HL-60 (cell line): ENCODE measurements around the gene EMP2.

Source experiments
- DNase-seq, 2 experiments: peaks; one replicate each; pipeline ENCODE4 v3.0.0-alpha.2; 2010 to 2020; ENCODE audit warnings: low read depth in 1 of 2, low spot score in 1 of 2
- H3K27ac ChIP-seq: fragments of 250-450 bp; sonication (Bioruptor Pico); replicated peaks from 2 replicates; pipeline ENCODE4 v1.5.1; 2020; ENCODE audit warnings: mild to moderate bottlenecking, moderate library complexity
- H3K27me3 ChIP-seq: fragments of 250-450 bp; sonication (Bioruptor Pico); 2 replicates; pipeline ENCODE4 v1.5.1; 2021; ENCODE audit warnings: mild to moderate bottlenecking, moderate library complexity; ENCODE audit not compliant: insufficient read depth, poor library complexity, severe bottlenecking
- H3K4me3 ChIP-seq: replicated peaks from 2 replicates; pipeline ENCODE4 v1.5.1; 2011; ENCODE audit warnings: mild to moderate bottlenecking, control low read depth, low read length; ENCODE audit not compliant: insufficient read depth
- GABPA ChIP-seq: IDR thresholded peaks from 2 replicates; pipeline ENCODE4 v1.6.1; 2012; ENCODE audit warnings: low read depth
- POLR2AphosphoS5 ChIP-seq: IDR thresholded peaks from 2 replicates; pipeline ENCODE4 v1.6.1; 2012; ENCODE audit warnings: low read depth
- SPI1 ChIP-seq: IDR thresholded peaks from 2 replicates; pipeline ENCODE4 v1.6.1; 2012; ENCODE audit warnings: low read depth, mild to moderate bottlenecking, borderline replicate concordance
- TF ChIP-seq, protein P1 (sequence below): IDR thresholded peaks from 2 replicates; pipeline ENCODE4 v1.6.1; 2012; ENCODE audit warnings: low read depth; ENCODE audit not compliant: insufficient replicate concordance
- TF ChIP-seq, protein P2 (sequence below): IDR thresholded peaks from one replicate; pipeline ENCODE4 v1.5.1; 2011; ENCODE audit warnings: low read length, control low read depth, inconsistent platforms; ENCODE audit not compliant: insufficient read depth

Gene EMP2

DNA sequence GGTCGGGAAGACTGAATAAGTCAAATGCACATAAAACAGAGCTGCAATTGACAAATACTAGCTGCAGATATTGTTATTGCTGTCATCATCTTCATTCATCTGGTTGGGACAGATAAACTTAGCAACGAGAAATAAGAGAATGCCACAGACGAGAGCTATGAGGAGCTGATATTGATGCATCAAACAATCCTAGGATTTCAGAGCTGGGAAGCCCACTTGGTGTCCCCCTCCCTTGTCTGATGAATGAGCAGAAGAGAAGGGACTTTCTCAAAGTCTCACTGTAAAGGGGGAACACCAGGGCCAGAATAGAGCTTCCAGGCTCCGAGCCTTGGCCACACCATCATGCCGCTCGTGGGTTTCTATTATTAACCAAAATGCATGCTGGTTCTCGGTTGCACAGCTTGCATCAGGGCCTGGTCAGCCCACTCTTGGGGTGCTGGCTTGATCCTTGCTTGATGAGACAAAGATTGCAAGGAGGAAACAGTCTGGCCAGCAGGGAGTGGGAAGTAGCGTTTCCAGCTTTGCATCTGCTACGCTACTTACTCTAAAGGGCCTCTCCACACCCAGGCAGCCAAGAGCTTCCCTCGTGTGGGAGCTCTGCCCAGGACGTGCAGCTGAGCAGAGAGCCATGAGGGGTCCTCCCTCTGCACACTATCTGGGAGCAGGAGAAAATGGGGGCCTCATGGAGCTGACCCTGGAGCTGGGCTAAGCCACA is 28.4 kb upstream of the EMP2 start:
- no peak for DNase-seq
- no peaks in the 10 kb centered on the region for H3K27me3 ChIP-seq
- no peak overlapping the region for H3K27ac ChIP-seq
- TF ChIP-seq, protein P1, sequence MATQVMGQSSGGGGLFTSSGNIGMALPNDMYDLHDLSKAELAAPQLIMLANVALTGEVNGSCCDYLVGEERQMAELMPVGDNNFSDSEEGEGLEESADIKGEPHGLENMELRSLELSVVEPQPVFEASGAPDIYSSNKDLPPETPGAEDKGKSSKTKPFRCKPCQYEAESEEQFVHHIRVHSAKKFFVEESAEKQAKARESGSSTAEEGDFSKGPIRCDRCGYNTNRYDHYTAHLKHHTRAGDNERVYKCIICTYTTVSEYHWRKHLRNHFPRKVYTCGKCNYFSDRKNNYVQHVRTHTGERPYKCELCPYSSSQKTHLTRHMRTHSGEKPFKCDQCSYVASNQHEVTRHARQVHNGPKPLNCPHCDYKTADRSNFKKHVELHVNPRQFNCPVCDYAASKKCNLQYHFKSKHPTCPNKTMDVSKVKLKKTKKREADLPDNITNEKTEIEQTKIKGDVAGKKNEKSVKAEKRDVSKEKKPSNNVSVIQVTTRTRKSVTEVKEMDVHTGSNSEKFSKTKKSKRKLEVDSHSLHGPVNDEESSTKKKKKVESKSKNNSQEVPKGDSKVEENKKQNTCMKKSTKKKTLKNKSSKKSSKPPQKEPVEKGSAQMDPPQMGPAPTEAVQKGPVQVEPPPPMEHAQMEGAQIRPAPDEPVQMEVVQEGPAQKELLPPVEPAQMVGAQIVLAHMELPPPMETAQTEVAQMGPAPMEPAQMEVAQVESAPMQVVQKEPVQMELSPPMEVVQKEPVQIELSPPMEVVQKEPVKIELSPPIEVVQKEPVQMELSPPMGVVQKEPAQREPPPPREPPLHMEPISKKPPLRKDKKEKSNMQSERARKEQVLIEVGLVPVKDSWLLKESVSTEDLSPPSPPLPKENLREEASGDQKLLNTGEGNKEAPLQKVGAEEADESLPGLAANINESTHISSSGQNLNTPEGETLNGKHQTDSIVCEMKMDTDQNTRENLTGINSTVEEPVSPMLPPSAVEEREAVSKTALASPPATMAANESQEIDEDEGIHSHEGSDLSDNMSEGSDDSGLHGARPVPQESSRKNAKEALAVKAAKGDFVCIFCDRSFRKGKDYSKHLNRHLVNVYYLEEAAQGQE = no peak
- TF ChIP-seq, protein P2, sequence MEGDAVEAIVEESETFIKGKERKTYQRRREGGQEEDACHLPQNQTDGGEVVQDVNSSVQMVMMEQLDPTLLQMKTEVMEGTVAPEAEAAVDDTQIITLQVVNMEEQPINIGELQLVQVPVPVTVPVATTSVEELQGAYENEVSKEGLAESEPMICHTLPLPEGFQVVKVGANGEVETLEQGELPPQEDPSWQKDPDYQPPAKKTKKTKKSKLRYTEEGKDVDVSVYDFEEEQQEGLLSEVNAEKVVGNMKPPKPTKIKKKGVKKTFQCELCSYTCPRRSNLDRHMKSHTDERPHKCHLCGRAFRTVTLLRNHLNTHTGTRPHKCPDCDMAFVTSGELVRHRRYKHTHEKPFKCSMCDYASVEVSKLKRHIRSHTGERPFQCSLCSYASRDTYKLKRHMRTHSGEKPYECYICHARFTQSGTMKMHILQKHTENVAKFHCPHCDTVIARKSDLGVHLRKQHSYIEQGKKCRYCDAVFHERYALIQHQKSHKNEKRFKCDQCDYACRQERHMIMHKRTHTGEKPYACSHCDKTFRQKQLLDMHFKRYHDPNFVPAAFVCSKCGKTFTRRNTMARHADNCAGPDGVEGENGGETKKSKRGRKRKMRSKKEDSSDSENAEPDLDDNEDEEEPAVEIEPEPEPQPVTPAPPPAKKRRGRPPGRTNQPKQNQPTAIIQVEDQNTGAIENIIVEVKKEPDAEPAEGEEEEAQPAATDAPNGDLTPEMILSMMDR = no peak
- no peak for TF ChIP-seq GABPA
- no peak for TF ChIP-seq POLR2AphosphoS5
- no peak for TF ChIP-seq SPI1
- H3K4me3 ChIP-seq = no peak overlapping the region

DNA sequence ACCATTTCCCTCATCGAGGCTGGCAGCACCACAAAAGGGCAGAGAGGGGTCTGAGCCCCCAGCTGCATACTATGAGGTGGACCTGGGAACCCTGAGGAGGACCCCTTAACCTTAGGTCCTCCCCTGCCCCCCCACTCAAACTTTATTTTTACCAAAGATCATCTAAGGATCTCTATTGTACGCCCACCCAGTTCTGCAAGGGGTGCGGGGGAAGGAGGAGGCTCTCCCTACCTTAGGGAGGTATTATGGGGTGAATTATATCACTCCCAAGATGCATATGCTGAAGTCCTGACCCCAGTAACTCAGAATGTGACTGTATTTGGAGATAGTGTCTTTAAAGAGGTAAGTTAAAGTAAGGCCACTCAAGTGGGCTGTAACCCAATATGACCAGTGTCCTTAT is 26.8 kb upstream of the EMP2 start:
- TF ChIP-seq GABPA (no peak), SPI1 (no peak), POLR2AphosphoS5 (no peak)
- TF ChIP-seq, protein P2 = no peak
- TF ChIP-seq, protein P1 = no peak
- DNase-seq = no peak
- Histone ChIP-seq H3K27me3 (no peaks in the 10 kb centered on the region), H3K4me3 (no peak overlapping the region), H3K27ac (no peak overlapping the region)

DNA sequence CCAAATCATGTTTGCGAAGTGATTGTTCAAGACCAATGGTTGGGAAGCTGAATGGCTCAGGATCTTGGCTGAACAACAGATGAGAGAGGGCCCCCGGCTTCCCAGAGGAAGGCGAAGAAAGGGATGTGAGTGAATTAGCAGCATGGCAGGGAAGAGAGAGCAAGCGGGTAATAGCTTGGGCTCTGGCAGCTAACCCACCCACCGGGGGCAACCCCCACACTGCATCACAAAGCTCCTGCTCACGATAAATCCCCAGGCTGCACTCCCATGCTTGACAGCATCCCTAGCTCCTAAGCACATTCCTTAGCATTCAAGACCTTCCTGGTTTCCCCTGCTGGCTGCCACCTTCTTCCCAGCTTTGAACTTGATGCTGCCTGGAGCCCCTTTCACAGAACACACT is 26.2 kb upstream of the EMP2 start:
- TF ChIP-seq GABPA = no peak
- no peaks in the 10 kb centered on the region for H3K27me3 ChIP-seq
- no peak for DNase-seq
- no peak overlapping the region for H3K27ac ChIP-seq
- no peak overlapping the region for H3K4me3 ChIP-seq

DNA sequence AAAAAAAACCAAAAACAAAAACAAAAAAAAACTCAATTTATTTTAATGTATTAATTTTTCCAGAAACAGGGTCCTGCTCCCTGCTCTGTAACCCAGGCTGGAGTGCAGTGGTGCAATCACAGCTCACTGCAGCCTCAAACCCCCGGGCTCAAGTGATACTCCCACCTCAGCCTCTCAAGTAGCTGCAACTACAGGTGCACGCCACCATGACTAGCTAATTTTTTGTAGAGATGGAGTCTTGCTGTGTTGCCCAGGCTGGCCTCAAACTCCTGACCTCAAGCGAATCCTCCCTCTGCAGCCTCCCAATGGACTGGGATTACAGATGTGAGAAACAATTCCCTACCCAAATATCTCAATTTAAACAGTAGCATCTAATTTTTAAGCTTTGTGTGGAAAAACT is 25.2 kb upstream of the EMP2 start:
- Histone ChIP-seq H3K4me3 (no peak overlapping the region), H3K27me3 (no peaks in the 10 kb centered on the region), H3K27ac (no peak overlapping the region)
- no peak for DNase-seq
- TF ChIP-seq SPI1 = no peak
- TF ChIP-seq POLR2AphosphoS5 = no peak
